ENCODE results near the gene NKAIN2.

DNA sequence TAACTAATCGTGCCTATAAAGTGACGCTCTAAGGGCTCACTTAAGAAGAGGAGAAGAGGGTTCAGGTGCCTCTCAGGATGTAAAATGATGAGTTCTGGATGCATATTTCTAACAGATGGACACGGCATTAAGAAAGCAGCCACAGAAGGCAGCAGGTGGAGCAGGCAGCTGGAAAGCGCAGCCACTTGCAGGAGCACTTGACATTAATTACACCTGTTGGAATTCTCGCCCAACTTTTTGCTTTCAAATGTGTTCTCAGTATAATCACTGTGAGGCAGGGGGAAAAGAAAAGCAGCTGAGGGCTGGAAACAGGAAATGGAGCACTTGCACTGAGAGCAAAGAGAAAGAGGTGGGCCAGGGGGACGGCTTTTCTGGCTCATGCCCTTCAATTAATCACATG, 164.2 kb downstream of the NKAIN2 start:
- TF ChIP-seq, protein P1, sequence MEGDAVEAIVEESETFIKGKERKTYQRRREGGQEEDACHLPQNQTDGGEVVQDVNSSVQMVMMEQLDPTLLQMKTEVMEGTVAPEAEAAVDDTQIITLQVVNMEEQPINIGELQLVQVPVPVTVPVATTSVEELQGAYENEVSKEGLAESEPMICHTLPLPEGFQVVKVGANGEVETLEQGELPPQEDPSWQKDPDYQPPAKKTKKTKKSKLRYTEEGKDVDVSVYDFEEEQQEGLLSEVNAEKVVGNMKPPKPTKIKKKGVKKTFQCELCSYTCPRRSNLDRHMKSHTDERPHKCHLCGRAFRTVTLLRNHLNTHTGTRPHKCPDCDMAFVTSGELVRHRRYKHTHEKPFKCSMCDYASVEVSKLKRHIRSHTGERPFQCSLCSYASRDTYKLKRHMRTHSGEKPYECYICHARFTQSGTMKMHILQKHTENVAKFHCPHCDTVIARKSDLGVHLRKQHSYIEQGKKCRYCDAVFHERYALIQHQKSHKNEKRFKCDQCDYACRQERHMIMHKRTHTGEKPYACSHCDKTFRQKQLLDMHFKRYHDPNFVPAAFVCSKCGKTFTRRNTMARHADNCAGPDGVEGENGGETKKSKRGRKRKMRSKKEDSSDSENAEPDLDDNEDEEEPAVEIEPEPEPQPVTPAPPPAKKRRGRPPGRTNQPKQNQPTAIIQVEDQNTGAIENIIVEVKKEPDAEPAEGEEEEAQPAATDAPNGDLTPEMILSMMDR (IDR thresholded peaks at IDR 0.05 in 4 of 5, conservative IDR thresholded peaks at IDR 0.05 in 1 of 5): no peak
- no peak for TF ChIP-seq POLR2A (IDR thresholded peaks at IDR 0.05)
